Measurements from ENCODE around the gene KRT1.

The KRT1 gene

GRCh38 chr12:52697058-52697582 is 16.9 kb upstream of the KRT1 start:
- FAIRE-seq, result no peak

- no peak for FAIRE-seq
These were observed 16.4 kb upstream of the KRT1 start for GRCh38 chr12:52696588-52696987.

- FAIRE-seq, result no peak
These were observed 14.8 kb upstream of the KRT1 start for GRCh38 chr12:52695039-52695438.

GRCh38 chr12:52694151-52694550 is 13.9 kb upstream of the KRT1 start:
- no peak for FAIRE-seq

- FAIRE-seq, result no peak
These were observed 13.1 kb upstream of the KRT1 start for GRCh38 chr12:52693261-52693660.

- FAIRE-seq, result no peak
These were observed 12.0 kb upstream of the KRT1 start for GRCh38 chr12:52692254-52692653.

- no peak for FAIRE-seq
These were observed 11.6 kb upstream of the KRT1 start for GRCh38 chr12:52691841-52692150.

GRCh38 chr12:52691076-52691840 is 11.1 kb upstream of the KRT1 start:
- no peak for FAIRE-seq

GRCh38 chr12:52690351-52691075 is 10.3 kb upstream of the KRT1 start:
- FAIRE-seq, result no peak

- FAIRE-seq, result no peak
These were observed 9.7 kb upstream of the KRT1 start for GRCh38 chr12:52689936-52690335.

GRCh38 chr12:52689239-52689638 is 9.0 kb upstream of the KRT1 start:
- no peak for FAIRE-seq

- FAIRE-seq, result no peak
These were observed 8.3 kb upstream of the KRT1 start for GRCh38 chr12:52688481-52688880.

GRCh38 chr12:52687497-52688385 is 7.5 kb upstream of the KRT1 start:
- no peak for FAIRE-seq

GRCh38 chr12:52686756-52687487 is 6.7 kb upstream of the KRT1 start:
- no peak for FAIRE-seq

GRCh38 chr12:52686063-52686462 is 5.9 kb upstream of the KRT1 start:
- FAIRE-seq, result no peak

GRCh38 chr12:52685406-52685890 is 5.2 kb upstream of the KRT1 start:
- no peak for FAIRE-seq

GRCh38 chr12:52684431-52684830 is 4.2 kb upstream of the KRT1 start:
- no peak for FAIRE-seq

- no peak for FAIRE-seq
These were observed 3.5 kb upstream of the KRT1 start for GRCh38 chr12:52683575-52684300.

GRCh38 chr12:52682938-52683574 is 2.8 kb upstream of the KRT1 start:
- FAIRE-seq, result no peak

- FAIRE-seq, result no peak
These were observed 2.1 kb upstream of the KRT1 start for GRCh38 chr12:52682381-52682660.
